Epithelial cell of prostate (primary cell): ENCODE results near the gene TSPAN3.

Source experiments
- DNase-seq: peaks from one replicate; pipeline ENCODE4 v3.0.0-alpha.2; 2011; ENCODE audit warnings: low read depth, low spot score
- H3K27ac ChIP-seq: fragments of 450-650 bp; 2 replicates; pipeline ENCODE4 v1.5.1; 2017; ENCODE audit warnings: mild to moderate bottlenecking

TSPAN3 gene

DNA sequence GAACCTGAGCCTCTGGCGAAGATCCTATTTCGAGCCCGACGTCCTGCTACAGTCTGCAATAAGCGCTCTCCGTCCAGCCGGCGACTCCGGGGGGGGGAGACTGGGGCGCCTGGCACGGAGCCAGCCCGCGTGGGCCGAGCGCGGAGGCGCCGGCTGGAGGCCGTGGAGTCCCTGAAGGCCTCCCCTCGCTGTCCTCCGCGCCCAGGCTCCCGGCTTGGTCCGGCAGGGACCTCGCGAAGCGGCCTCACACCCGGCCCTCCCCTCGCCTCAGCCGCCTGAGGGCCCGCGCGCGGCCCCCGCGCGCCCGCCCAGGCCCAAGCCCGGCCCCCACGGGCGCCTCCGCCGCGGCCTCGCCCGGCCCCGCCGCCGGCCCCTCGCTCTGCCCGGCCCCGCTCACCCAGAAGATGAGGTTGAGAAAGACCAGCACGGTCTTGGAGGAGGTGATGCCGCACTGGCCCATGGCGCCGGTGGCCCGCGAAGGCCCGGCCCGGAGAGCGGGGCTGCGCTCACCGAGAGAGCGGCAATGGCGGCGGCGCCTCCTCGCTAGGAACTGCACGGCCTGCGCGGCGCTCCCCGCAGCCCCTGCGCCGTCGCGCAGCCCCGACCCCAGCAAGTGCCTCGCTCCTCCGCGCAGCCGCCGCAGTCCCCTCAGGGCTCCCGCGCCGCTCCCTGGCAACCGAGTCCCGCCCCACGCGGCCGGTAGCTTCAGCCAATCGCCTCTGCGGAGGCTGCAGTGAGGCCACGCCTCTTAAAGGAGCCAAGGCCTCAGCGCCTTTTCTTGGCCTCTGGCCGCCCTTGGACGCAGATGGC lies at the start of gene TSPAN3:
TSS of gene TSPAN3 (minus strand) at position 615 of the 810 bp plus-strand sequence. CDS start at position 460, 155 bp downstream.
- no peak for DNase-seq
- H3K27ac ChIP-seq: peak within 1 kb of the TSS; percentile 55

DNA sequence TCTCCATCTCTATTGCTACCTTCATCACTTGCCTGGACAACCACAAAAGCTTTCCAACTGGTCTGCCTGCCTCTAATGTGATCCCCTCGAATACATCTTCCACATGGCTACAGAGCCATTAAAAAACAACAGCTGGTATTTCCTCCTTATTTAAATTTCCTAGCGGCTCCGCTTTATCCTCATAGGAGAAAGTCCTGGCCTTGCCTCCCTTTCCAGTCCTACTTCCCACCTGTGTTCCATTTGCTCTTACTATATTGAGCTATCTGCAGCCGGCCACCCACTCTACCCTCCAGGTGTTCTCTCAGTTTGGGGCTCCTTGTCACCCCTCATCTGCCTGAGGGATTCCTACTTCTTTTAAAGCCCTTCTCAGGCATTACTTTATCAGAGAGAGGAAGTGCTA lies 49.7 kb upstream of the TSPAN3 start:
- no peak overlapping the region for H3K27ac ChIP-seq
- DNase-seq: no peak

DNA sequence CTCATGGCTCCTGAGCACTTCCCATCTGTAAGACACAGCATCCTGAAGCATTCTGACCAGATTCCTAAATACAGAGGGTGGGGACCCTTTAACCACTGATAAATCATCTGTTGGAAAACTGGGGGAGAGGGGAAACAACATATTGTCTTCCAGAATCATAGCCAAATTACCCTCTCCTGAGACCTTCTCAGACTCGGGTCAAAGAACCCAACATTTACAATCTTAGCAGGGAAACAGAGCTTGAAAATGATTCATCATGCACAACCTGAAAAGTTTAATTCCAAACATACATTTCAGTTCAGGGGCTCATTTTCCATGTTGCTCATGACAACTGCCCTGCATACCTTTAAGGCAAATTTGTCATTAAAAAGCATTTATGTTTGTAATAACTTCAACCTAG lies 48.5 kb upstream of the TSPAN3 start:
- H3K27ac ChIP-seq: no peak overlapping the region
- no peak for DNase-seq

DNA sequence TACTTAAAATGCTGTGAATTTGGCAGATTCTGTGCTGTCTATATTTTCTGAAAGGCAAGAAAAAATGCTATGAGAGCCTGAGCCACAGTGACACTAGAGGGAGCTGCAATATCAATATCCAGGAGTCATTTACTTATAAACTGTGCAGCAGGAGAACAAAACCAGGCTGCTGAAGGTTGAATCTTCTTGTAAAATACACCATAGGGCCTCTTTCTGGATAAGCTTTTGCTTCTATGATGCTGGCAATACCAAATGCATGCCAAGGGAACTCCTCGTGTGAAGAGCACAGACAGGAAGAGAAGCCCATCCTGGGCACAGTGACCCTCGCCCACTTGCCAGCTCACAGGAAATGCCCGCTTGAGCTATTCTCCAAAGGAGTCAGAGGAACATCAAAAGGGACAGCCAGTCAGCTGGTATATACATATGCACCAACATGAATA lies 48.0 kb upstream of the TSPAN3 start:
- DNase-seq: no peak
- no peak overlapping the region for H3K27ac ChIP-seq

DNA sequence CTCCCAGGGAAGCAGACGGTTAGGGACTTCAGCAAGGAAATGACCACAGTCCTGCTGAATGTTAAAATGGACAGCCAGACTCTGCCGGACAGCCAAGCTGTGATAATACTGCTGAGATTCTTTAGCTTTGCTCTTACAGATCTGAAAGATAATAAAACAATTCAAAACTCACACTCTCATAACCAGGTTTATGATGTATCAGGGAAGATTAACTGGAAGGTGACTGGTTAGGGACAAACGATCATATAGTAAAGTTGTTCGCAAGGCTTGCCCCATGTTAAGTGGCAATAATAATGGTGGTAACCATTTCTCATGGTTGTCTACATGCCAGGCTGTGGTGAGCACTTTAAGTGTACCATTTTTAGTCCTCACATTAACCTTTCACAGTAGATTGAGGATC lies 44.3 kb upstream of the TSPAN3 start:
- DNase-seq: no peak
- H3K27ac ChIP-seq: no peak overlapping the region

DNA sequence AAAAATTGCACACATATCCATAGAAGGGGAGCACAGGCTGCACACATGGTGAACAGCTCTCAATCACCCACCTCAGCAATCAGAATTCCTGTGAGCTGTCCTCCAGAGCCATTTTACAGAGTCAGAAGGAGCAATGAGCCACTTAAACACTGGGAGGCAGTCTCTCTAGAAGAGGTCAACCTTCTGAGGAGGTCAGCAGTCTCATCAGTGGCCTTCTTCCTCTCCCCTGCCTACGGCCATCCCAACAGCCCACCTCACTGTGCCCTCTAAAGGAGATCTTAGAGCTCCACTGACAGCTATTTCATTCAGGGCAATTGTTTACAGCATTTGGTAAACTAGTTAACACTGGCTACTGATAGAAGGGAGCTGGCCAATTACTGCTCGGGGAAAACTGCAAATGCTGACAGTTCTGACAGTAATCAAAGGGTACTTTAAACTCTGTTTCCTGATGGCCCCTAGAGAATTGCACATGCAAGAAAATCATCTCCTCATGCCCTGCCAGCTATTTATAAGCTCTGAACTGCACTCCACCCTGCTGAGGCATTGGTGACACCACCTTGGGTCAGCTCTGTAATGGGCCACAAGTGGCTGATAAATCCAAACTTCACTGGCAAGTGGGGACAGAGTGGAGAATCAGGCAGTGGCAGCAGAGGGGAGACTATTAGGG lies 42.1 kb upstream of the TSPAN3 start:
- H3K27ac ChIP-seq: no peak overlapping the region
- no peak for DNase-seq

DNA sequence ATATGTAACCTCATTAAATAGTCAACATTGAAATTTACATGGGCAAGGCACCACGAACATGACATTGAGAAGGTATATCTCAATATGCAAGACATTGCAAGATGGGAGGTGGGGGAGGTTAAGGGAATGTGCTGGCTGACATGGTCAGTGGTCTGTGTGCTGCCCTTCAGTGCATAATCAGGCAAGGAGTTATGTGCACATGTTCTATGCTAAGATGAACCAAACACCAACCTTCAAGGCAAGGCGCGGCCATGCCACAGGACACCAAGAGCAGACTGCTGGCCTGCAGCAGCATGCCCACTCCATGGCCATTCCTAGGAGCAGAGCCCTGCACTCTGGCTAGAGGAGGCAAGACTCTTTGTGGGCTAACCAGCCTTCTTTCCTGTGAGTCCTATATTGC lies 40.9 kb upstream of the TSPAN3 start:
- no peak for DNase-seq
- H3K27ac ChIP-seq: no peak overlapping the region

DNA sequence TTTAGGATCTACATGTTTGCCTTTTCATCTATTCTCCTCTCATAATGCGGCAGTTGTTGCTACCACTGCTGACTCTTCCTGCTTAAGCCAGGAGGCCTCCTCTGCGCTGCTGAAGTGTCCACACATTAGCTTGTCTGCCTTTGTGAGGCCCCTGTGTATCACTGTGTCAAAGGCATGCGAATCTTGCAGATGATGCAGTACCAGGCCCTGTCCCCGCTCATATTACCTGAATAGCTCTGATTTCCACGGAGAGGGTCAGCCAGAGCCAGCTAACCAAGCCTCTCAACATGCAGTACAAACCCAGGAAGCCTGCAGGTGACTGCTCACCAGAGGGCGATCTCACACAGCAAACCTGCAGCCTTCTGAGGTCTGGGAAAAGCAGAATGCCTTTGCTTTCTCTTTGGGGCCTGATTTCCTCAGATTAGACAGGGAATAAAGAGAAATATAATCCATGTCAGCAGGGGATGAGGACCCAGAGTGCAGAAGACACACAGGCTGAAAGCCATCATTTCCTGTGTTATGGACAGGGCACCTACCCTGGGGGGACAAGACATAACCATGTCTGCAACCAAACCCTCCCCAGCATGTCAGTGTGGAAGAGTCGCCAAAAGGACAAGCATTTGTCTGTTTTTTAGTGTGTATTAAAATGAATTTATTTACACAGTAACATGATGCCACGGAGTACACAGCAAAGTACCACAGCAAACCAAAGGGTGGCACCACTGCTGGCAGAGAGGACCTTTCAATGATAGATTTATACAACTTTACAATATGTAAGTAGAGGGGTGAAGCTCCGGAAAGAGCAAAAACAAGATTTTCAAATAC lies 36.8 kb upstream of the TSPAN3 start:
- no peak for DNase-seq
- H3K27ac ChIP-seq: no peak overlapping the region

DNA sequence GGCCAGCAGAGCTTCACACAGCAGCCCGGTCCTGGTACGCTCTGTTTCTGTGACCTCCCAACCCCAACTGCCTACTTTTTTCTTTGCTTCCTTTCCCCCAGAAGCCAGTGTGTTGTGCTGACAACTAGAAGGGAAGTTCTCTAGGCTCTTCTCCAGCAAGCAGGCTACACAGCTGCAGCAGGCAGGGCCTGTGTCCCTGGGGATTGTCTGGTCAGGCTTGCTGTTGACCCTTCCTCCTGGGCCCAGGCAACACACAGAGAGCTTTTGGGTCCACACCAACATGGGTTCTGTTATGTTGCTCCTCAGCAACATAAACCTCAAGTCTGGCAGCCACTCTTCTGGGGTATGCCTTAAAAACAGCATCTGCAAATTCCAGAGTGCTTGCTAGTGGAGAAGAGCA lies 36.2 kb upstream of the TSPAN3 start:
- DNase-seq: no peak
- no peak overlapping the region for H3K27ac ChIP-seq

DNA sequence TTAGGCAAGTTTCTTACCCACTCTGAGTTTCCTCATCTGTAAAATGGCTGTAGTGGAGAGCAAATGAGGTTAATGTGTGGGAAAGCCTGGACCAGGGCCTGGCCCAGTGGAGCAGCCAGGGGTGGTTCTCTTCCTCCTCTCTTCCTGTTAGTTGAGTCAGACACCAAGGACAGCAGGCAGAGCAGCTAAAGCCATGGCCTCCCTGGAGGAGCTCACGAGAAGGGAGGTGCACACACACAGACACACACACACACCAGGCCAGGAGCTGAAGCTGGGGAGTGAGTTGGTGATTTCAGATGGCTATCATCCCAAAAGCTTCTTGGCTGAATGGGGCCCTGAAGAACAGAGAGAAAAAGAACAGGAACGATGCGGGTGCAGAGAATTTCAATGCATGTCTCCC lies 33.2 kb upstream of the TSPAN3 start:
- H3K27ac ChIP-seq: no peak overlapping the region
- DNase-seq: no peak

DNA sequence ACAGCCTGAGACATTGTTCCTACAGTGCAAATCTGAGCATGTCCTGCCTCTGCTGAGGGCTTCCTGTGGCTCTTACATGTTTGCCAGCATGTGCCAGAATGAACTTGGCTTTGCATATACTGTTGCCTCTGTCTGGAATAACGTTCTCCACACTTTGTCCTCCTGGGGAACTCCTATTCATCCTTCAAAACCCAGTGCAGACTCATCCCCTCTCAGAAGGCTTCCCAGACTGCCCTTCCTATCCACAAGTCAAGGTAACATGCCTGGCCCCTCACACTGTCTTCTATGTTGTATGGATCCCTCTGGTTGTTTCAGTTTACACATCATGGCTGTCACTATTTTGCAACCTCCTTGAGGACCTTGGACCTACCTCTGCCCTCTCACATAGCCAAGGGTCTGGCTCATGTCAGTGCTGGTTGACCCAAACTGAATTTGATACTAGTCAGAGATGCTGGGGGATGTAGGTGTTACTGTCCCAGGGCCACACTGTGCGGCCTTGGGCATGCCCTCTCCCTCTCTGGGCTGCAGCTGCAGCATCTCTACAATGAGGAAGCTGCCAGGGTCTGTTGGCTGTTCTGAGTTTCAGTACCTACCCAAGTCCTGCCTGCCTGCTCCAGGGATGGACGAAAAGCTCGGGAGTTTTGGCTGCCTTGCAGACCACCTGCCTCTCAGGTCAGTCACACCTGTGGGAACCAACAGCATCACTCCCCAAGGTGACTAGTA lies 29.0 kb upstream of the TSPAN3 start:
- no peak for DNase-seq

DNA sequence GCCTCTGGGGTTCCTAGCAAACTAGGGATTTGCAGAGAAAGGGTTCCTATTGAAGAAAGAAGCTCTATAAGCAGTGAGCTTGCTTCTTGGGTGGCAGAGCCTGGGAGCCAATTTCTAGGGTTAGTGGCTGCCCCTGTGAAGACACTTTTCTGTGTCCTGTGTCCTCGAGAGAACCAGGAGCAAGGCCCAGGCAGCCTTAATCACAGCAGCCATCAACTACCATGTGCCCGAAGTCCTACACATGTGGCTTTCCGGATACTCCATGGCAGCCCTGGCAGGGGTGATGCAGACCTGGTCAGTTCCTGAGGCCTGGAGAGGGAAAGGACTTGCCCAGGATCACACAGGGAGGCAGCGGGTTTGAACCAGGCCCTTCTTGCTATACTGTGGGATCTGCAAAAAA lies 27.7 kb upstream of the TSPAN3 start:
- no peak for DNase-seq
- no peak overlapping the region for H3K27ac ChIP-seq

More for the DNA sequence above, 29.0 kb upstream of the TSPAN3 start:
- no peak overlapping the region for H3K27ac ChIP-seq

DNA sequence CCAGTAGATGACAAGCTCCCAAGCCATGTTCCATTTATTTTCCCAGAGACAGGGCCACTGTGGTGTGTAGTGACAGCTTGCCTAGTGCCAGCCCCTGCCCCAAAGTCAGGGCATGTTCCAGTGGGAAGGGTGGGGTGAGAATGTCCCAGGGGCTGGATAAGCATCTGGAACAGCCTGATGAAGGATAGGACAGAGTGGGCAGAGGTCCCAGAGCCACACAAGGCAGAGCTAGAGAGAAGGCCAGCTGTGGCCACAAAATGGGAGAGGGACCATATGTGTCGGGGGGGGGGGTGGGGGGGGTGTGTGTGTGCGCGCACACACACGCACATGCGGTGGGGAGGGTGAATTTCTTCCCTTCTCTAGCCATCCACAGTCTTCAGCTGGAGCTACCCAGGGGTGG lies 27.0 kb upstream of the TSPAN3 start:
- no peak for DNase-seq
- H3K27ac ChIP-seq: no peak overlapping the region

DNA sequence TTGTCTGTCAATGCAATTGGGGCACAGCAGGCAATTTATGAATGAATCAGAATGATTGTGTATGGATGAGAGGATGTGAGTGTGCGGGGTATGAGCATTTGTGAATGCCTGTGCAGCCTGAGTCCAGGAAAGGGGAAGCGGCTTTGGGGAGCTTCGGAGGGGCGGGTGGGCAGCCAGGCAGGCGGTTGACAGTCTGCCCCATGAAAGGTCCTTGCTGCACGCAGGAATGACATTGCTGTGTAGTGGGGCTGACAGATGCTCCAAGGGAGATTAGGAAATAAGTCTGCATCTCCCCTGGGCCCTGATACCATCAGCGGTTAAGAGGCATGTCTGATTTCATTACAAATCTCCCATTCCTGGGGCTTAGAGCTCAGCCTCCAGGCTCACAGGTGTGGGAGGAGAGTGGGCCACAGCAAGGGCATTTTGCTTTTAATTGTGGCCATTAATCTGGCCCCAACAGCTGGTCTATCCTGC lies 26.4 kb upstream of the TSPAN3 start:
- H3K27ac ChIP-seq: no peak overlapping the region
- DNase-seq: no peak

DNA sequence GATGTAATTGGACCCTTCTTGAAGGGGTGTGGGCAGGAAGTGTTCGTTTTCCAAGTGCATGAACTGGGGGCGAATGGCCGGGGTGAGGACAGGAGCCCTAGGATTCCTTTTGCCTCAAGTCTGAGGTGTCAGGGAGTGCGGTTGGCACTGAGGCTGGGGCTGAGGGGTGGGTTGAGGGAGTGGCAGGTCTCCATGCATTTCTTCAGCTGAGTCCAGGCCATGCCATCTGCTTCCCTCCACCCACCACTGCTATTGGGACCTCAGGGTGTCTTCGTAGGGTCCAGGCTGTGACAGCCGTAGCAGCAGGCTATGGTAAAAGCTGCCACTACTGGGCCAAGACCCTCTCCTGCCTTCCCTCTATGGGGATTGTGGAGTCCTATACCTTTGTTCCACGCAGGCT lies 25.6 kb upstream of the TSPAN3 start:
- DNase-seq: no peak
- H3K27ac ChIP-seq: no peak overlapping the region

DNA sequence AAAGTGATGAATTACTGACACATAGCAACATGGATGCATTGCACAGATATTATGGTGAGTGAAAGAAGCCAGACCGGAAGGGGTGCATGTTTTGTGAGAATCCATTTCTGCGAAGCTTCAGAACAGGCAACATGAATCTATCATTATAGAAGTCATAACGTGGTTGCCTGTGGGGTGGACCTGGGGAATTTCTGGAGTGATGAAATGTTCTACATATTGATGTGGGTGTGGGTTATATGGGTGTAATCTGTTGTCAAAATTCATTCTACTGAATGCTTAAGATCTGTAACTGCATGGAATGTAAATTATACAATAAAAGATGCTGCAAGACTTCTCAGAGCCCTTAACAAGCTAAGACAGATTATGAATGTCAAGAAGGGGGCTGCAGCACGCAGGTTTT lies 25.2 kb upstream of the TSPAN3 start:
- DNase-seq: no peak
- no peak overlapping the region for H3K27ac ChIP-seq

DNA sequence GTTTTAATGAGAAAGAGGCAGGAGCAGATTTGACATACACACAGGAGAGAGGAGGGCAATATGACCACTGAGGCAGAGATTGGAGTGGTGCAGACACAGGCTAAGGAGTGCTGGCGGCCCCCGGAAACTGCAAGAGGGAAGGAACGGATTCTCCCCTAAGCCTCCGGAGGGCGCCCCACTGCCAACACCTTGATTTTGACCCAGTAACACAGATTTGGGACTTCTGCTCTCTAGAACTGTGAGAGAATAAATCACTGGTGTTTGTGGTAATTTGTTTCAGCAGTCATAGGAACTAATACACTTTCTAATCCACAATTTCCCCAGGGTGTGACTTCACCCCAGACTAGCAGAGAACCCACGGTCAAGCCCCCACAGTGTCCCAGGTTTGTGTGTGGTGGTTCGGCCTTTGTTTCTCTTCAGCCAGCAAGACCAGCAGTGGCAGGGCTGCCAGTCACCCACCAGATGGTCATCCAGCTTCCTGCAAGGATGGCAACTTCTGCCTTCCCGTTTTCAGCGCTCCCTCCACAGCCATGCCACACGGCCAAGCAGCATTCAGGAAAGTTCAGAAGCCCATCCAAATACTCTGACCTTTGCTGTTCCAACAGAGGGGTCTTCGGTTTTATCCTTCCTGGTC lies 23.6 kb upstream of the TSPAN3 start:
- no peak for DNase-seq
- no peak overlapping the region for H3K27ac ChIP-seq

DNA sequence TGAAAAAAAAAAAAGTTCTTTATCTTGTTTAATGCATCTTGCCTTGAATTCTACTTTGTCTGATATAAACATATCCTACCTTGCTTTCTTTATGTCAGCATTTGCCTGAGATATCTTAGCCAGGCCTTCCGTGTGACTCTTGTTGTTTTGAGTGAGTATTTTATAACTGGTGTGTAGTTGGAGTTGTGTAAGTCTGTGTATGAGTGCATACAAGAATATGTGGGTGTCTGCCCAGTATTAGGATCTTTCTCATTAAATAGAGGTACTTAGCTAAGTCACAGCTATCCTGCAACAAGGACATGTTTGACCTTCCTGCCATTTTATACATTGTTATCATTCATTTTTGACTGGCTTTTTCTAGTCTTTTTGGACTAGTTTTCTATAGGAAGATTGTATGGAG lies 22.5 kb upstream of the TSPAN3 start:
- no peak for DNase-seq
- no peak overlapping the region for H3K27ac ChIP-seq

DNA sequence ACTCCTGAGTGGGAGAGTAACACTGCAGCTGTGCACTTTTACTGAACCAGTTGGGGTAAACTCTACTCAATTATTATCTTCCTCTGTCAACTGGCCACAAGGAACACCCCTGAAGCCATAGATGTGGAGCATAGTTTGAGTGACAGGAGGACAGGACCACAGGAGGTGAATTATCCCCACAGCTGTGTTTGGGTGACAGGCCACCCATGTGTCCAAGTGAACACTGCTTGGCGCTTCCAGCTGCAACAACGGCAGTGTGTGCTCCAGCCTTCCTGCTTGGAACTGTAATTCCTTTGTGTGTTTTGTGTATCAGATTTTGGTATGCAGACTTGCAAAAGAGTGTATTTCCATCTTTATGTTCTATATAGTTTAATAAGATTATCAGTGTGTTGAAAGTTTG lies 20.2 kb upstream of the TSPAN3 start:
- DNase-seq: no peak
- H3K27ac ChIP-seq: no peak overlapping the region

DNA sequence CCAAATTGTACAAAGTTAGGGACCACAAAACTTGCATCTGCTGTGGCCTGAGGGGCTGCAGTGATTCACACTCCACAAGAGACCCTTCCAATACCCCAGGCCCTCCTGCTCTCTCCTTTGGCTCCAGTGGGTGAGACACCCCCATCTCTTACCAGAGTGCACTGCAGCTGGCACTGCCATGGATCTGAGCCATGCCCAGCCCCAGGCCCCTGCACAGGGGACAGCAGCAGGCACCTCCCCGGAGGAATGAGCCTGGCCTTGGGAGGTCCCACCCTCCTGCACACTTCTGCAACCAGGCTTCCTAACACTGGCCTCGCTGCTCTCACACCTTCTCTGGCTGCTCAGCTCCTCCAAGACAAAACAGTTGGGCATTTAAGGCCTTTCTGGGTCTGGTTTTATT lies 16.3 kb upstream of the TSPAN3 start:
- DNase-seq: no peak
- H3K27ac ChIP-seq: no peak overlapping the region
